OCI-LY7 (cell line): ENCODE data around the gene MORF4L1. TPM values are rescaled to one million over a fixed set of nuclear protein-coding genes. Genes with fewer than 3 reads are reported as not detected.

Experiments used
- BruUV-seq: library from RNA; stranded (reverse); fragments of 400-500 nt; replicated peaks from 2 replicates; lab custom pipeline; 2021; lab: Mats Ljungman, UMichigan
- CTCF ChIA-PET: fragments of 300-600 bp; sonication (Branson Sonifier 250); formaldehyde crosslinking; loops from one replicate; lab custom pipeline; 2022; ENCODE audit warnings: antibody characterized with exemption; ENCODE audit not compliant: unreplicated experiment; lab: Charles Lee
- POLR2A ChIA-PET: fragments of 300-600 bp; sonication (Branson Sonifier 250); formaldehyde crosslinking; loops from one replicate; lab custom pipeline; 2022; ENCODE audit warnings: antibody characterized with exemption; lab: Charles Lee
- DNase-seq: peaks from one replicate; pipeline ENCODE4 v3.0.0-alpha.2; 2015; ENCODE audit warnings: low spot score
- H2AFZ ChIP-seq: fragments of 200-600 bp; sonication (generic), shearing (Covaris generic); 2 replicates; pipeline ENCODE4 v1.6.1; 2014; ENCODE audit warnings: mild to moderate bottlenecking, antibody characterized with exemption, low read length, moderate library complexity
- H3K27ac ChIP-seq: fragments of 200-600 bp; sonication (generic); 2 replicates; pipeline ENCODE4 v1.5.1; 2014; ENCODE audit warnings: mixed run types, low read depth, mild to moderate bottlenecking, moderate library complexity, low read length, inconsistent platforms; ENCODE audit not compliant: poor library complexity, severe bottlenecking
- H3K36me3 ChIP-seq: fragments of 200-600 bp; sonication (generic); 2 replicates; pipeline ENCODE4 v1.6.1; 2014; ENCODE audit warnings: mild to moderate bottlenecking, antibody characterized with exemption, low read length, moderate library complexity, mixed read lengths; ENCODE audit not compliant: insufficient read depth
- H3K4me1 ChIP-seq: fragments of 200-600 bp; sonication (generic); 2 replicates; pipeline ENCODE4 v1.5.1; 2014; ENCODE audit warnings: mild to moderate bottlenecking, low read length; ENCODE audit not compliant: insufficient read depth, poor library complexity, severe bottlenecking
- H3K4me2 ChIP-seq: fragments of 200-600 bp; sonication (generic); 2 replicates; pipeline ENCODE4 v1.6.1; 2014; ENCODE audit warnings: mild to moderate bottlenecking, low read length
- H3K4me3 ChIP-seq: fragments of 200-600 bp; sonication (generic); 2 replicates; pipeline ENCODE4 v1.5.1; 2014; ENCODE audit warnings: mild to moderate bottlenecking, low read depth, low read length; ENCODE audit not compliant: poor library complexity, severe bottlenecking
- H3K79me2 ChIP-seq: fragments of 200-600 bp; sonication (generic); 2 replicates; pipeline ENCODE4 v1.6.1; 2016; ENCODE audit warnings: low read depth, mild to moderate bottlenecking, low read length, moderate library complexity, mixed read lengths; ENCODE audit not compliant: insufficient read depth
- H3K9me2 ChIP-seq: fragments of 200-600 bp; sonication (generic); 2 replicates; pipeline ENCODE4 v1.6.1; 2016; ENCODE audit warnings: mild to moderate bottlenecking, low read length, mixed read lengths; ENCODE audit not compliant: insufficient read depth
- H3K9me3 ChIP-seq: fragments of 200-600 bp; sonication (generic); 2 replicates; pipeline ENCODE4 v1.6.1; 2014; ENCODE audit warnings: mild to moderate bottlenecking, mixed run types, low read length, mixed read lengths
- H4K20me1 ChIP-seq: fragments of 200-600 bp; sonication (generic); 2 replicates; pipeline ENCODE4 v1.6.1; 2014; ENCODE audit warnings: mild to moderate bottlenecking, antibody characterized with exemption, low read length, moderate library complexity, mixed read lengths; ENCODE audit not compliant: insufficient read depth
- CTCF ChIP-seq: fragments of 200-600 bp; sonication (generic); conservative IDR thresholded peaks from 2 replicates; pipeline ENCODE4 v1.5.1; 2014; ENCODE audit warnings: mild to moderate bottlenecking, antibody characterized with exemption, low read length, moderate library complexity, mixed read lengths
- EZH2phosphoT487 ChIP-seq: fragments of 200-600 bp; sonication (generic); IDR thresholded peaks from 2 replicates; pipeline ENCODE4 v1.6.1; 2018; ENCODE audit warnings: low read depth, borderline replicate concordance, mild to moderate bottlenecking, mixed run types, antibody characterized with exemption, low read length, moderate library complexity, mixed read lengths
- intact Hi-C: fragments of 100-400 bp; cut with micrococcal nuclease; formaldehyde crosslinking; loops from one replicate; pipeline ENCODE4 v1.10.0; 2022; ENCODE audit not compliant: unreplicated experiment
- total RNA-seq, 2 experiments: library from RNA; depleted of rRNA in 1 of 2; stranded (reverse); fragments of >200 nt in 1 of 2; shearing (Covaris generic) in 1 of 2; gene quantifications; 2 replicates each; pipeline ENCODE4 v1.2.3, GENCODE V29; 2014 to 2022

Gene MORF4L1
- total RNA-seq, 2 experiments from 2014 or later = 152 to 286 TPM

GRCh38 chr15:78879517-78880241 is 7.0 kb downstream of the MORF4L1 start:
- Histone ChIP-seq H3K4me2 (peak overlapping the region; percentile 17; the same call in 1 of the 2 replicates), H3K9me2 (no peaks in the 10 kb centered on the region), H3K27ac (no peak overlapping the region), H2AFZ (no peak overlapping the region), H4K20me1 (peaks cover 70% of the 10 kb centered on the region), H3K9me3 (no peaks in the 10 kb centered on the region), H3K79me2 (peaks cover 95% of the 10 kb centered on the region), H3K4me3 (no peak overlapping the region), H3K4me1 (peaks cover 41% of the 10 kb centered on the region), H3K36me3 (peaks cover 80% of the 10 kb centered on the region)
- no peak for DNase-seq
- ChIA-PET CTCF (interaction anchor here (0.5 to 0.6 kb wide), 2 partner anchors 19 to 68 kb away, joined by 3 to 4 read pairs; no protein-coding TSS in a partner anchor), POLR2A (interaction anchor here (0.7 to 1.8 kb wide), 6 partner anchors 9 to 1186 kb away, joined by 3 to 7 read pairs (median 4); no protein-coding TSS in a partner anchor)
- intact Hi-C loops = loop anchor here (10.0 kb wide), 1 partner anchor 445 kb away; the partner anchor contains the start of gene IREB2
- TF ChIP-seq CTCF = no peak
- TF ChIP-seq EZH2phosphoT487 = no peak
- no TSS peak for BruUV-seq

GRCh38 chr15:78880242-78880533 is 7.5 kb downstream of the MORF4L1 start:
- ChIA-PET CTCF (interaction anchor here (0.5 to 0.6 kb wide), 2 partner anchors 19 to 68 kb away, joined by 3 to 4 read pairs; no protein-coding TSS in a partner anchor), POLR2A (interaction anchor here (0.7 to 1.8 kb wide), 5 partner anchors 9 to 1185 kb away, joined by 3 to 7 read pairs (median 4); no protein-coding TSS in a partner anchor)
- H3K27ac ChIP-seq = no peak overlapping the region
- H2AFZ ChIP-seq = no peak overlapping the region
- BruUV-seq = no TSS peak
- DNase-seq = no peak
- TF ChIP-seq CTCF = no peak
- no peak for TF ChIP-seq EZH2phosphoT487
- H4K20me1 ChIP-seq = peaks cover 70% of the 10 kb centered on the region
- H3K36me3 ChIP-seq = peaks cover 80% of the 10 kb centered on the region
- peaks cover 41% of the 10 kb centered on the region for H3K4me1 ChIP-seq
- H3K9me3 ChIP-seq = no peaks in the 10 kb centered on the region
- intact Hi-C loops = no loop called here
- H3K79me2 ChIP-seq = peaks cover 95% of the 10 kb centered on the region
- H3K4me3 ChIP-seq = no peak overlapping the region
- no peaks in the 10 kb centered on the region for H3K9me2 ChIP-seq
- H3K4me2 ChIP-seq = no peak overlapping the region

- Histone ChIP-seq H3K4me2 (no peak overlapping the region), H3K36me3 (peaks cover 84% of the 10 kb centered on the region), H4K20me1 (peaks cover 74% of the 10 kb centered on the region), H3K9me3 (no peaks in the 10 kb centered on the region), H3K4me1 (peaks cover 39% of the 10 kb centered on the region), H3K79me2 (peaks cover 95% of the 10 kb centered on the region), H3K27ac (no peak overlapping the region), H2AFZ (no peak overlapping the region), H3K9me2 (no peaks in the 10 kb centered on the region), H3K4me3 (no peak overlapping the region)
- intact Hi-C loops = no loop called here
- BruUV-seq = no TSS peak
- ChIA-PET POLR2A (interaction anchor here (0.6 to 1.8 kb wide), 2 partner anchors 11 to 151 kb away, joined by 3 to 7 read pairs; no protein-coding TSS in a partner anchor), CTCF (no interaction called here)
- DNase-seq = no peak
- no peak for TF ChIP-seq EZH2phosphoT487
- no peak for TF ChIP-seq CTCF
Measured at GRCh38 chr15:78880813-78881212, 8.1 kb downstream of the MORF4L1 start.
